IMR-90 (cell line): ENCODE data around the gene ZDHHC7. TPM values are rescaled to one million over a fixed set of nuclear protein-coding genes. Genes with fewer than 3 reads are reported as not detected.
"Not testable (repeated sequence)": the region's sequence is repeated elsewhere in the genome, so short reads cannot be mapped to it uniquely, and the experiment has no call there.

Experiments used
- ATAC-seq: fragments of 200-7000 bp; cut with Tn5 transposase; 2 replicates; pipeline ENCODE4 v1.9.1; 2020; ENCODE audit warnings: low read depth, mild to moderate bottlenecking, moderate library complexity
- BruUV-seq: library from RNA; stranded (reverse); fragments of 400-500 nt; replicated peaks from 2 replicates; lab custom pipeline; 2021; lab: Mats Ljungman, UMichigan
- CTCF ChIA-PET: fragments of 300-600 bp; formaldehyde crosslinking; extraction: SDS; loops from one replicate; lab custom pipeline; 2021; ENCODE audit warnings: antibody characterized with exemption; lab: Yijun Ruan, JAX
- POLR2A ChIA-PET: fragments of 300-600 bp; sonication (Branson Sonifier 250); formaldehyde crosslinking; loops from one replicate; lab custom pipeline; 2022; ENCODE audit warnings: antibody characterized with exemption; ENCODE audit not compliant: unreplicated experiment; lab: Charles Lee
- DNase-seq: peaks from one replicate; pipeline ENCODE4 v3.0.0; 2013
- H2AFZ ChIP-seq: replicated peaks from 2 replicates; pipeline ENCODE3; 2013; ENCODE audit warnings: low read length, mild to moderate bottlenecking; ENCODE audit not compliant: poor library complexity
- H2AK5ac ChIP-seq: 2 replicates; pipeline ENCODE4 v1.6.1; 2013; ENCODE audit warnings: low read depth, low read length, inconsistent platforms
- H2AK9ac ChIP-seq: replicated peaks from 2 replicates; pipeline ENCODE3; 2013; ENCODE audit warnings: mild to moderate bottlenecking, low read depth, low read length, moderate library complexity; ENCODE audit not compliant: poor library complexity
- H2BK120ac ChIP-seq: 2 replicates; pipeline ENCODE4 v1.6.1; 2013; ENCODE audit warnings: low read depth, low read length, inconsistent platforms
- H2BK15ac ChIP-seq: 3 replicates; pipeline ENCODE4 v1.6.1; 2013; ENCODE audit warnings: low read depth, low read length, inconsistent platforms
- H2BK20ac ChIP-seq: 2 replicates; pipeline ENCODE4 v1.6.1; 2013; ENCODE audit warnings: low read depth, mild to moderate bottlenecking, inconsistent platforms, low read length, moderate library complexity
- H2BK5ac ChIP-seq: 2 replicates; pipeline ENCODE4 v1.6.1; 2013; ENCODE audit warnings: mild to moderate bottlenecking, low read depth, low read length, inconsistent platforms; ENCODE audit not compliant: poor library complexity, severe bottlenecking
- H3K14ac ChIP-seq: replicated peaks from 2 replicates; pipeline ENCODE4 v1.6.1; 2013; ENCODE audit warnings: low read depth, low read length, inconsistent platforms
- H3K18ac ChIP-seq: 2 replicates; pipeline ENCODE4 v1.6.1; 2013; ENCODE audit warnings: low read depth, low read length, control low read depth
- H3K23ac ChIP-seq: 2 replicates; pipeline ENCODE4 v1.6.1; 2013; ENCODE audit warnings: low read depth, low read length, inconsistent platforms
- H3K27ac ChIP-seq: 2 replicates; pipeline ENCODE4 v1.5.1; 2013; ENCODE audit warnings: mild to moderate bottlenecking, control low read depth, low read length; ENCODE audit not compliant: insufficient read depth
- H3K27me3 ChIP-seq: 2 replicates; pipeline ENCODE4 v1.6.1; 2013; ENCODE audit warnings: low read length; ENCODE audit not compliant: control insufficient read depth, insufficient read depth
- H3K36me3 ChIP-seq: 2 replicates; pipeline ENCODE4 v1.6.1; 2013; ENCODE audit warnings: low read length, mixed read lengths; ENCODE audit not compliant: control insufficient read depth, insufficient read depth
- H3K4ac ChIP-seq: 2 replicates; pipeline ENCODE4 v1.6.1; 2013; ENCODE audit warnings: low read depth, low read length, inconsistent platforms
- H3K4me1 ChIP-seq: 2 replicates; pipeline ENCODE4 v1.6.1; 2013; ENCODE audit warnings: low read length, mixed read lengths; ENCODE audit not compliant: control insufficient read depth, insufficient read depth
- H3K4me2 ChIP-seq: 2 replicates; pipeline ENCODE4 v1.6.1; 2013; ENCODE audit warnings: low read depth, mild to moderate bottlenecking, control low read depth, low read length, moderate library complexity
- H3K4me3 ChIP-seq: 2 replicates; pipeline ENCODE4 v1.5.1; 2013; ENCODE audit warnings: low read depth, mild to moderate bottlenecking, control low read depth, low read length, moderate library complexity; ENCODE audit not compliant: insufficient read depth
- H3K56ac ChIP-seq: 2 replicates; pipeline ENCODE4 v1.6.1; 2013; ENCODE audit warnings: low read length, inconsistent platforms; ENCODE audit not compliant: insufficient read depth; ENCODE audit errors: extremely low read depth
- H3K79me1 ChIP-seq, 2 experiments: 2 replicates each; pipeline ENCODE4 v1.6.1; 2013; ENCODE audit warnings: low read length in 2 of 2, inconsistent platforms in 1 of 2, low read depth in 1 of 2
- H3K9ac ChIP-seq: 2 replicates; pipeline ENCODE4 v1.6.1; 2013; ENCODE audit warnings: low read depth, low read length, control low read depth
- H3K9me1 ChIP-seq: 2 replicates; pipeline ENCODE4 v1.6.1; 2013; ENCODE audit warnings: low read length, inconsistent platforms; ENCODE audit not compliant: insufficient read depth
- H3K9me3 ChIP-seq: 2 replicates; pipeline ENCODE4 v1.6.1; 2013; ENCODE audit warnings: low read length; ENCODE audit not compliant: control insufficient read depth, insufficient read depth
- H4K20me1 ChIP-seq: 2 replicates; pipeline ENCODE4 v1.6.1; 2013; ENCODE audit warnings: low read length, inconsistent platforms; ENCODE audit not compliant: insufficient read depth
- H4K5ac ChIP-seq: 2 replicates; pipeline ENCODE4 v1.6.1; 2013; ENCODE audit warnings: mild to moderate bottlenecking, low read depth, low read length, control low read depth
- H4K8ac ChIP-seq, 2 experiments: 2 replicates each; pipeline ENCODE4 v1.6.1; 2013; ENCODE audit warnings: low read depth in 2 of 2, low read length in 2 of 2, control low read depth in 1 of 2, inconsistent platforms in 1 of 2
- H4K91ac ChIP-seq: 2 replicates; pipeline ENCODE4 v1.6.1; 2013; ENCODE audit warnings: low read depth, low read length, inconsistent platforms; ENCODE audit not compliant: insufficient read depth
- WGBS, 2 experiments: methylation state at CpG; one replicate each; pipeline versions ENCODE4 v1.1.5 to v1.1.7; 2013; ENCODE audit warnings: missing lambda C conversion rate in 2 of 2; ENCODE audit not compliant: insufficient read length in 1 of 2; ENCODE audit errors: extremely low coverage in 2 of 2; 5-methylcytosine and 5-hydroxymethylcytosine counted together
- dilution Hi-C: fragments of 300-500 bp; cut with HindIII; formaldehyde crosslinking; loops from one replicate; pipeline ENCODE4 v1.14.3; 2018; ENCODE audit warnings: low sequenced_read_pairs; ENCODE audit not compliant: unreplicated experiment
- in situ Hi-C: fragments of 300-500 bp; cut with MboI; formaldehyde crosslinking; loops from 3 replicates; pipeline ENCODE4 v1.14.3; 2019; ENCODE audit warnings: low sequenced_read_pairs, inconsistent platforms, mixed read lengths
- intact Hi-C: fragments of 100-400 bp; cut with micrococcal nuclease; formaldehyde crosslinking; loops from 2 replicates; pipeline ENCODE4 v1.10.0; 2022
- polyA plus RNA-seq, 3 experiments: library from polyadenylated mRNA; depleted of rRNA; stranded (reverse); fragments of >200 nt; gene quantifications; 2 replicates each; pipeline ENCODE4 v1.2.3, GENCODE V29; 2012; ENCODE audit warnings: low replicate concordance in 1 of 3
- total RNA-seq: library from RNA; depleted of rRNA; stranded (reverse); fragments of >200 nt; gene quantifications from 2 replicates; pipeline ENCODE4 v1.2.3, GENCODE V29; 2012

ZDHHC7 gene
- total and polyA plus RNA-seq, 2 of the 4 experiments (the other 2 are of a cell fraction), result 80.1 to 97.1 TPM

DNA sequence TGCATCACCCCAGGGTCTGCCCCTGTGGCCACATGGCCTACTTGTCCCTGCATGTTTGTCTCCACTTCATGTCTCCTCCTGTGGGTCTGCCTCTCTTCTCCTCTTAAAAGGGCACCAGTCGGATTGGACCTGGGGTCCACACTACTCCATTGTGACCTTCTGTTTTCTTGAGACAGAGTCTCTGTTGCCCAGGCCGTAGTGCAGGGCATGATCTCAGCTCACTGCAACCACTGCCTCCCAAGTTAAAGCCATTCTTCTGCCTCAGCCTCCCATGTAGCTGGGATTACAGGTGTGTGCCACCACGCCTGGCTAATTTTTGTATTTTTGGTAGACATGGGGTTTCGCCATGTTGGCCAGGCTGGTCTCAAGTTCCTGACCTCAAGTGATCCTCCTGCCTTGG lies 20.9 kb upstream of the ZDHHC7 start:
- H3K18ac ChIP-seq, H3K4me2 ChIP-seq, POLR2A ChIA-PET, H3K23ac ChIP-seq, H4K91ac ChIP-seq, H3K36me3 ChIP-seq, H3K4ac ChIP-seq, H2BK120ac ChIP-seq, H2AK5ac ChIP-seq, H3K9me3 ChIP-seq, H2AFZ ChIP-seq, H2AK9ac ChIP-seq, in situ Hi-C loops, H3K14ac ChIP-seq, H3K9ac ChIP-seq, BruUV-seq, H2BK20ac ChIP-seq, H3K27me3 ChIP-seq, CTCF ChIA-PET, H3K4me3 ChIP-seq, dilution Hi-C loops, H2BK5ac ChIP-seq, H2BK15ac ChIP-seq, DNase-seq, H4K8ac ChIP-seq, ATAC-seq, H3K56ac ChIP-seq, intact Hi-C loops, H3K27ac ChIP-seq, H4K5ac ChIP-seq: not testable (repeated sequence)
- Histone ChIP-seq H3K4me1 (peaks cover 23% of the 10 kb centered on the region), H4K20me1 (peaks cover 20% of the 10 kb centered on the region; the same call in 1 of the 2 replicates), H3K79me1 (peaks cover 5 to 54% of the 10 kb centered on the region in 2 experiments; a peak in 3 of 4 replicates), H3K9me1 (peaks cover 13% of the 10 kb centered on the region)
- WGBS, 2 experiments, result 86% methylated on average over 1 of the region's 4 CpGs; no CpG with 5 or more reads in 1 of the 2 experiments
